Testis (tissue), 3 donors: ENCODE measurements around the gene NKRF. TPM values are rescaled to one million over a fixed set of nuclear protein-coding genes. Genes with fewer than 3 reads are reported as not detected.

ENCODE experiments used
- DNase-seq: peaks from one replicate; pipeline ENCODE4 v3.0.0-alpha.2; 2019
- H3K27ac ChIP-seq, 2 donors: fragments of 200-600 bp; sonication (generic); one replicate each; pipeline ENCODE4 v1.5.1; 2019
- H3K27me3 ChIP-seq: fragments of 200-600 bp; sonication (generic); one replicate; pipeline ENCODE4 v1.5.1; 2019
- H3K36me3 ChIP-seq: fragments of 200-600 bp; sonication (generic); one replicate; pipeline ENCODE4 v1.5.1; 2017; ENCODE audit warnings: low read depth; ENCODE audit errors: missing control alignments
- H3K4me1 ChIP-seq: fragments of 200-600 bp; sonication (generic); one replicate; pipeline ENCODE4 v1.5.1; 2019
- H3K4me3 ChIP-seq, 2 donors: fragments of 200-600 bp; sonication (generic); one replicate each; pipeline ENCODE4 v1.5.1; 2017 to 2019
- H3K9me3 ChIP-seq: fragments of 200-600 bp; sonication (generic); one replicate; pipeline ENCODE4 v1.5.1; 2017
- CTCF ChIP-seq, 3 experiments: fragments of 450-650 bp in 2 of 3; fragments of 200-600 bp in 1 of 3; sonication (generic) in 1 of 3; IDR thresholded peaks; one replicate each; pipeline ENCODE4 v1.5.1; 2016 to 2019; ENCODE audit warnings: antibody characterized with exemption in 3 of 3, mild to moderate bottlenecking in 2 of 3, moderate library complexity in 1 of 3
- POLR2A ChIP-seq: fragments of 450-650 bp; IDR thresholded peaks from one replicate; pipeline ENCODE4 v1.6.1; 2017; ENCODE audit warnings: antibody characterized with exemption, mild to moderate bottlenecking, moderate library complexity
- whole genome bisulfite sequencing, 2 donors: methylation state at CpG; one replicate each; pipeline ENCODE4 v1.1.5; 2018; 5-methylcytosine and 5-hydroxymethylcytosine counted together
- intact Hi-C: fragments of 100-400 bp; cut with DNase I; formaldehyde crosslinking; loops from one replicate; pipeline ENCODE4 v1.15.1; 2023; ENCODE audit warnings: low total_unique reads
- polyA plus RNA-seq: library from polyadenylated mRNA; stranded (reverse); fragments of 350-450 nt; fragmentation: Illumina TruSeq; extraction: RNeasy Lipid Tissue Mini Kit (QIAGEN cat#74804); gene quantifications from one replicate; pipeline ENCODE4 v1.2.3, GENCODE V29; 2014; ENCODE audit warnings: low read depth, low replicate concordance; ENCODE audit not compliant: insufficient read depth
- total RNA-seq, 2 donors: library from RNA; depleted of rRNA; stranded (reverse); fragments of >200 nt; gene quantifications; one replicate each; pipeline ENCODE4 v1.2.3, GENCODE V29; 2016

NKRF gene
- total and polyA plus RNA-seq, 3 donors from 2014 or later: 4.1 to 6.4 (median 4.7) TPM

GRCh38 chrX:119625843-119626242, 19.6 kb upstream of the NKRF start:
- H3K27ac ChIP-seq: no peak overlapping the region
- intact Hi-C loops: no loop called here
- TF ChIP-seq CTCF (IDR thresholded peaks at IDR 0.05) (no peak), POLR2A (no peak)
- H3K4me1 ChIP-seq: no peaks in the 10 kb centered on the region
- no peak overlapping the region for H3K4me3 ChIP-seq
- 69 to 83% methylated on average over 2 of the region's 2 CpGs for WGBS, 2 donors
- H3K36me3 ChIP-seq: no peaks in the 10 kb centered on the region
- DNase-seq: no peak
- H3K9me3 ChIP-seq: no peaks in the 10 kb centered on the region
- H3K27me3 ChIP-seq: no peaks in the 10 kb centered on the region

- no peak for TF ChIP-seq POLR2A
- TF ChIP-seq CTCF (IDR thresholded peaks at IDR 0.05): no peak
- H3K27me3 ChIP-seq: no peaks in the 10 kb centered on the region
- H3K4me3 ChIP-seq: no peak overlapping the region
- H3K4me1 ChIP-seq: no peaks in the 10 kb centered on the region
- no peaks in the 10 kb centered on the region for H3K36me3 ChIP-seq
- H3K27ac ChIP-seq: no peak overlapping the region
- 79 to 87% methylated on average over 6 to 10 of the region's 10 CpGs for WGBS, 2 donors
- no peaks in the 10 kb centered on the region for H3K9me3 ChIP-seq
- no peak for DNase-seq
- intact Hi-C loops: no loop called here
These were observed 18.9 kb upstream of the NKRF start for GRCh38 chrX:119624951-119625668.

GRCh38 chrX:119624417-119624816, 18.2 kb upstream of the NKRF start:
- 96 to 100% methylated on average over 6 to 11 of the region's 11 CpGs for WGBS, 2 donors
- TF ChIP-seq CTCF (IDR thresholded peaks at IDR 0.05): no peak
- TF ChIP-seq POLR2A: no peak
- Histone ChIP-seq H3K9me3 (no peaks in the 10 kb centered on the region), H3K36me3 (no peaks in the 10 kb centered on the region), H3K27ac (no peak overlapping the region), H3K4me1 (no peaks in the 10 kb centered on the region), H3K4me3 (no peak overlapping the region), H3K27me3 (no peaks in the 10 kb centered on the region)
- intact Hi-C loops: no loop called here
- no peak for DNase-seq

- H3K4me3 ChIP-seq: no peak overlapping the region
- H3K27me3 ChIP-seq: no peaks in the 10 kb centered on the region
- no peaks in the 10 kb centered on the region for H3K36me3 ChIP-seq
- H3K9me3 ChIP-seq: no peaks in the 10 kb centered on the region
- intact Hi-C loops: no loop called here
- peak; percentile 15 for DNase-seq
- H3K4me1 ChIP-seq: no peaks in the 10 kb centered on the region
- H3K27ac ChIP-seq: no peak overlapping the region
- 62 to 64% methylated on average over 6 to 7 of the region's 9 CpGs for WGBS, 2 donors
- no peak for TF ChIP-seq POLR2A
- no peak for TF ChIP-seq CTCF (IDR thresholded peaks at IDR 0.05)
These were observed 16.4 kb upstream of the NKRF start for GRCh38 chrX:119622356-119623232.
